SK-N-SH (cell line): ENCODE data around the gene TRAPPC13.

Experiments
- POLR2AphosphoS5 ChIP-seq: IDR thresholded peaks from 2 replicates; pipeline ENCODE4 v1.6.1; 2012; ENCODE audit warnings: low read depth, low read length
- YY1 ChIP-seq: IDR thresholded peaks from 2 replicates; pipeline ENCODE4 v1.4.0; 2012; ENCODE audit warnings: low read depth, mild to moderate bottlenecking
- TF ChIP-seq, protein P1 (sequence below): fragments of 200-600 bp; sonication (generic); IDR thresholded peaks from 2 replicates; pipeline ENCODE4 v1.6.1; 2017; ENCODE audit warnings: antibody characterized with exemption, mild to moderate bottlenecking, moderate library complexity
- TF ChIP-seq, protein P2 (sequence below): fragments of 150-350 bp; IDR thresholded peaks from 2 replicates; pipeline ENCODE4 v1.6.1; 2017; ENCODE audit warnings: antibody characterized with exemption, low read length, low read depth, borderline replicate concordance

DNA sequence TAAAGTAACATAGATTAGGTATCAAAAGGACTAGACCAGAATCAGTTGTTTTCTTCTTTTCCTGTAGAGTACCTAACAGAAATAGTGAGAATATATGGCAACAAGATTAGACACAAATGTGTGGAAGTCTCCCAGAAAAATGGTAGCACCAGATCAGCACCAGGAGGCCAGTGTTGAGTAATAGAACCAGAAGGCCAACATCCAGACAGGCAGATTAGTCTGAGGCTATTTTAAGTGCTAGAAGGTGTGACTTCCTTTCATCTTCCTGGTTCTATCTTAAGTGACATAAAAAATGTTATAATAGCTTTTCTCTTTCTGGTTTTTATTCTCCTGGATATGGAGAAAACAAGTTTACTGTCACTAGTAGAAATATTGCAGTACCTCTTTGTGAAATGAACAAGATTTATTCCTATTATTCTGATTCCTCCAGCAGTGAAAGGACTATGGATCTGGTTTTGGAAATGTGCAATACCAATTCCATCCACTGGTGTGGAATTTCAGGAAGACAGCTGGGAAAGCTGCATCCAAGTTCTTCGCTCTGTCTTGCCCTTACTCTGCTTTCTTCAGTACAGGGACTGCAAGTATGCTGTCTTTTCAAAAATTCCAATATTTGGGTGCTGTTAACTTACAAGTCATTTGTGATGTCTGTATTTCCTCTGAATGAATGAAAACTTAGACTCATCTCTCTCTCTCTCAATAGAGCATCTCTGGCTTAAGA is 39.1 kb downstream of the TRAPPC13 start:
- TF ChIP-seq, protein P1, sequence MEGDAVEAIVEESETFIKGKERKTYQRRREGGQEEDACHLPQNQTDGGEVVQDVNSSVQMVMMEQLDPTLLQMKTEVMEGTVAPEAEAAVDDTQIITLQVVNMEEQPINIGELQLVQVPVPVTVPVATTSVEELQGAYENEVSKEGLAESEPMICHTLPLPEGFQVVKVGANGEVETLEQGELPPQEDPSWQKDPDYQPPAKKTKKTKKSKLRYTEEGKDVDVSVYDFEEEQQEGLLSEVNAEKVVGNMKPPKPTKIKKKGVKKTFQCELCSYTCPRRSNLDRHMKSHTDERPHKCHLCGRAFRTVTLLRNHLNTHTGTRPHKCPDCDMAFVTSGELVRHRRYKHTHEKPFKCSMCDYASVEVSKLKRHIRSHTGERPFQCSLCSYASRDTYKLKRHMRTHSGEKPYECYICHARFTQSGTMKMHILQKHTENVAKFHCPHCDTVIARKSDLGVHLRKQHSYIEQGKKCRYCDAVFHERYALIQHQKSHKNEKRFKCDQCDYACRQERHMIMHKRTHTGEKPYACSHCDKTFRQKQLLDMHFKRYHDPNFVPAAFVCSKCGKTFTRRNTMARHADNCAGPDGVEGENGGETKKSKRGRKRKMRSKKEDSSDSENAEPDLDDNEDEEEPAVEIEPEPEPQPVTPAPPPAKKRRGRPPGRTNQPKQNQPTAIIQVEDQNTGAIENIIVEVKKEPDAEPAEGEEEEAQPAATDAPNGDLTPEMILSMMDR = peak; percentile 60
- TF ChIP-seq YY1 (no peak), POLR2AphosphoS5 (no peak)
- TF ChIP-seq, protein P2, sequence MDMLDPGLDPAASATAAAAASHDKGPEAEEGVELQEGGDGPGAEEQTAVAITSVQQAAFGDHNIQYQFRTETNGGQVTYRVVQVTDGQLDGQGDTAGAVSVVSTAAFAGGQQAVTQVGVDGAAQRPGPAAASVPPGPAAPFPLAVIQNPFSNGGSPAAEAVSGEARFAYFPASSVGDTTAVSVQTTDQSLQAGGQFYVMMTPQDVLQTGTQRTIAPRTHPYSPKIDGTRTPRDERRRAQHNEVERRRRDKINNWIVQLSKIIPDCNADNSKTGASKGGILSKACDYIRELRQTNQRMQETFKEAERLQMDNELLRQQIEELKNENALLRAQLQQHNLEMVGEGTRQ = no peak
